NCI-H446 treated with DMSO at 0.1 percent for 48 hours (cell line): Measurements from ENCODE around the gene LRRTM4.

Source experiments
- DNase-seq: peaks from one replicate; lab custom pipeline; 2025; lab: John Stamatoyannopoulos, UW

Gene LRRTM4

GRCh38 chr2:77470096-77470495 is 52.1 kb downstream of the LRRTM4 start:
- no peak for DNase-seq

GRCh38 chr2:77469106-77469505 is 53.1 kb downstream of the LRRTM4 start:
- DNase-seq: no peak

- DNase-seq: no peak
Observed at GRCh38 chr2:77459840-77460239, 62.3 kb downstream of the LRRTM4 start.

- no peak for DNase-seq
Observed at GRCh38 chr2:77458216-77458615, 64.0 kb downstream of the LRRTM4 start.

GRCh38 chr2:77457665-77458064 is 64.5 kb downstream of the LRRTM4 start:
- DNase-seq: no peak

- no peak for DNase-seq
Observed at GRCh38 chr2:77443076-77443475, 79.1 kb downstream of the LRRTM4 start.

- DNase-seq: no peak
Observed at GRCh38 chr2:77434880-77435279, 87.3 kb downstream of the LRRTM4 start.

GRCh38 chr2:77428946-77429345 is 93.2 kb downstream of the LRRTM4 start:
- DNase-seq: no peak

- DNase-seq: no peak
Observed at GRCh38 chr2:77421971-77422370, 100.2 kb downstream of the LRRTM4 start.

GRCh38 chr2:77418537-77418936 is 103.6 kb downstream of the LRRTM4 start:
- no peak for DNase-seq

- DNase-seq: no peak
Observed at GRCh38 chr2:77404189-77404588, 118.0 kb downstream of the LRRTM4 start.

GRCh38 chr2:77398970-77399600 is 123.1 kb downstream of the LRRTM4 start:
- DNase-seq: no peak

- DNase-seq: no peak
Observed at GRCh38 chr2:77397763-77398162, 124.4 kb downstream of the LRRTM4 start.

GRCh38 chr2:77395011-77395410 is 127.2 kb downstream of the LRRTM4 start:
- DNase-seq: no peak

- no peak for DNase-seq
Observed at GRCh38 chr2:77391119-77391518, 131.1 kb downstream of the LRRTM4 start.

- DNase-seq: no peak
Observed at GRCh38 chr2:77387324-77387723, 134.9 kb downstream of the LRRTM4 start.

- DNase-seq: no peak
Observed at GRCh38 chr2:77372636-77373035, 149.5 kb downstream of the LRRTM4 start.

- DNase-seq: no peak
Observed at GRCh38 chr2:77370511-77370910, 151.7 kb downstream of the LRRTM4 start.

GRCh38 chr2:77363277-77363676 is 158.9 kb downstream of the LRRTM4 start:
- DNase-seq: no peak

- DNase-seq: no peak
Observed at GRCh38 chr2:77348821-77349220, 173.4 kb downstream of the LRRTM4 start.

- no peak for DNase-seq
Observed at GRCh38 chr2:77336013-77336412, 186.2 kb downstream of the LRRTM4 start.

GRCh38 chr2:77328134-77328931 is 193.8 kb downstream of the LRRTM4 start:
- no peak for DNase-seq

- no peak for DNase-seq
Observed at GRCh38 chr2:77325395-77325794, 196.8 kb downstream of the LRRTM4 start.

- no peak for DNase-seq
Observed at GRCh38 chr2:77322431-77322830, 199.7 kb downstream of the LRRTM4 start.
